MM.1S (cell line): ENCODE measurements around the gene CRYBB2.
"Not testable (repeated sequence)": the region's sequence is repeated elsewhere in the genome, so short reads cannot be mapped to it uniquely, and the experiment has no call there.

ENCODE experiments used
- DNase-seq: peaks from one replicate; pipeline ENCODE4 v3.0.0-alpha.2; 2015
- H2AFZ ChIP-seq: fragments of 300-600 bp; sonication (generic); 2 replicates; pipeline ENCODE4 v1.6.0; 2016; ENCODE audit warnings: antibody characterized with exemption, low read length
- H3F3A ChIP-seq: fragments of 300-600 bp; sonication (generic); 2 replicates; pipeline ENCODE4 v1.6.1; 2016; ENCODE audit warnings: mild to moderate bottlenecking, antibody characterized with exemption, low read length, moderate library complexity, mixed read lengths; ENCODE audit not compliant: insufficient read depth
- H3K27ac ChIP-seq: fragments of 300-600 bp; sonication (generic); 2 replicates; pipeline ENCODE4 v1.5.1; 2016; ENCODE audit warnings: mild to moderate bottlenecking, low read length
- H3K27me3 ChIP-seq: fragments of 300-600 bp; sonication (generic); replicated peaks from 2 replicates; pipeline ENCODE4 v1.6.0; 2016; ENCODE audit warnings: low read length; ENCODE audit not compliant: insufficient read depth
- H3K36me3 ChIP-seq: fragments of 300-600 bp; sonication (generic); replicated peaks from 2 replicates; pipeline ENCODE4 v1.6.1; 2016; ENCODE audit warnings: mild to moderate bottlenecking, low read length, mixed read lengths; ENCODE audit not compliant: insufficient read depth
- H3K4me1 ChIP-seq: fragments of 300-600 bp; sonication (generic); 2 replicates; pipeline ENCODE4 v1.6.1; 2016; ENCODE audit warnings: low read length, mixed read lengths
- H3K4me2 ChIP-seq: fragments of 300-600 bp; sonication (generic); 2 replicates; pipeline ENCODE4 v1.6.0; 2016; ENCODE audit warnings: low read depth, low read length
- H3K4me3 ChIP-seq: fragments of 300-600 bp; sonication (generic); 2 replicates; pipeline ENCODE4 v1.5.1; 2016; ENCODE audit warnings: low read length, mixed read lengths
- H3K79me2 ChIP-seq: fragments of 300-600 bp; sonication (generic); 2 replicates; pipeline ENCODE4 v1.6.1; 2016; ENCODE audit warnings: mixed run types, low read length, mixed read lengths
- H3K9ac ChIP-seq: fragments of 300-600 bp; sonication (generic); 2 replicates; pipeline ENCODE4 v1.6.1; 2016; ENCODE audit warnings: low read length, mixed read lengths
- H3K9me2 ChIP-seq: fragments of 300-600 bp; sonication (generic); replicated peaks from 2 replicates; pipeline ENCODE4 v1.6.1; 2016; ENCODE audit warnings: mild to moderate bottlenecking, low read length, mixed read lengths; ENCODE audit not compliant: insufficient read depth
- H3K9me3 ChIP-seq: fragments of 300-600 bp; sonication (generic); replicated peaks from 2 replicates; pipeline ENCODE4 v1.6.1; 2016; ENCODE audit warnings: mild to moderate bottlenecking, low read length, mixed read lengths; ENCODE audit not compliant: insufficient read depth
- H4K20me1 ChIP-seq: fragments of 300-600 bp; sonication (generic); 2 replicates; pipeline ENCODE4 v1.6.1; 2016; ENCODE audit warnings: mild to moderate bottlenecking, low read length, moderate library complexity, mixed read lengths; ENCODE audit not compliant: insufficient read depth
- EZH2 ChIP-seq: fragments of 300-600 bp; sonication (generic); optimal IDR thresholded peaks from 2 replicates; pipeline ENCODE3; 2017; ENCODE audit warnings: low read depth, mild to moderate bottlenecking, antibody characterized with exemption, low read length, mixed read lengths
- EZH2phosphoT487 ChIP-seq: fragments of 300-600 bp; sonication (generic); IDR thresholded peaks from 2 replicates; pipeline ENCODE4 v1.6.1; 2018; ENCODE audit warnings: antibody characterized with exemption, low read length
- TF ChIP-seq, protein P1 (sequence below): fragments of 300-600 bp; sonication (generic); IDR thresholded peaks from 2 replicates; pipeline ENCODE4 v1.5.1; 2016; ENCODE audit warnings: antibody characterized with exemption, low read length, mixed read lengths

The CRYBB2 gene

DNA sequence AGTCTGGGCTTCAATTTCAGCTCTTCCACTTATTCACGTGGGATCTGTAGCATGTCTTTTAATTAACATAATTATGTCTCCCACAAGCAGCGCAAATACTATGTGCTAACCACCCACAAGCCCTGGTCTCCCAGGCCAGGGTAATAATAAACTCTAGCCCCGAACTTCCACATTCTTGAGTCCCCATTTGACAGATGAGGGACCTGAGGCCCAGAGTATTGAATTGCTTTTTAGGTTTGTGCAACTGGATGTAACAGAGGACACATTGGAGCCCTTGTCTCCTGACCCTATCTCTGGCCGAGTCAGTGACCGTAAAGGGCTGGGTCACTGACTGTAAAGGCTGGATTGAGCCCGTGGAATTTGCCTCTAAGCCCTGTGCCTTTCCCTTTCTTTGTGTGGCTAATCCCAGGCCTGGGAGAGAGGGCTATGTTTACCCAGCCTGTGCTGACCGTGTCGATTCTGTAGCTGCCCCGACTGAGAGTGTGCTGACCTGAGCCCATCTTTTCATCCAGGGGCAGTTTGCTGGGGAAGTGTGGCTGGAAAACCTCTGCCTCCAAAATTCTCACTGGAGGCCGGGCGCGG, 3.9 kb downstream of the CRYBB2 start:
- no peak overlapping the region for H3K4me3 ChIP-seq
- no peaks in the 10 kb centered on the region for H3K9me3 ChIP-seq
- H3K27ac ChIP-seq = no peak overlapping the region
- no peaks in the 10 kb centered on the region for H3K79me2 ChIP-seq
- TF ChIP-seq, protein P1, sequence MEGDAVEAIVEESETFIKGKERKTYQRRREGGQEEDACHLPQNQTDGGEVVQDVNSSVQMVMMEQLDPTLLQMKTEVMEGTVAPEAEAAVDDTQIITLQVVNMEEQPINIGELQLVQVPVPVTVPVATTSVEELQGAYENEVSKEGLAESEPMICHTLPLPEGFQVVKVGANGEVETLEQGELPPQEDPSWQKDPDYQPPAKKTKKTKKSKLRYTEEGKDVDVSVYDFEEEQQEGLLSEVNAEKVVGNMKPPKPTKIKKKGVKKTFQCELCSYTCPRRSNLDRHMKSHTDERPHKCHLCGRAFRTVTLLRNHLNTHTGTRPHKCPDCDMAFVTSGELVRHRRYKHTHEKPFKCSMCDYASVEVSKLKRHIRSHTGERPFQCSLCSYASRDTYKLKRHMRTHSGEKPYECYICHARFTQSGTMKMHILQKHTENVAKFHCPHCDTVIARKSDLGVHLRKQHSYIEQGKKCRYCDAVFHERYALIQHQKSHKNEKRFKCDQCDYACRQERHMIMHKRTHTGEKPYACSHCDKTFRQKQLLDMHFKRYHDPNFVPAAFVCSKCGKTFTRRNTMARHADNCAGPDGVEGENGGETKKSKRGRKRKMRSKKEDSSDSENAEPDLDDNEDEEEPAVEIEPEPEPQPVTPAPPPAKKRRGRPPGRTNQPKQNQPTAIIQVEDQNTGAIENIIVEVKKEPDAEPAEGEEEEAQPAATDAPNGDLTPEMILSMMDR = no peak
- TF ChIP-seq EZH2phosphoT487 (no peak), EZH2 (no peak)
- H3K4me1 ChIP-seq = no peaks in the 10 kb centered on the region
- H3K27me3 ChIP-seq = peaks cover 76% of the 10 kb centered on the region
- no peaks in the 10 kb centered on the region for H3K36me3 ChIP-seq
- no peak overlapping the region for H3K4me2 ChIP-seq
- H2AFZ ChIP-seq = no peak overlapping the region
- no peaks in the 10 kb centered on the region for H3F3A ChIP-seq
- no peak for DNase-seq
- H3K9me2 ChIP-seq = no peaks in the 10 kb centered on the region
- H4K20me1 ChIP-seq = no peaks in the 10 kb centered on the region
- no peak overlapping the region for H3K9ac ChIP-seq

DNA sequence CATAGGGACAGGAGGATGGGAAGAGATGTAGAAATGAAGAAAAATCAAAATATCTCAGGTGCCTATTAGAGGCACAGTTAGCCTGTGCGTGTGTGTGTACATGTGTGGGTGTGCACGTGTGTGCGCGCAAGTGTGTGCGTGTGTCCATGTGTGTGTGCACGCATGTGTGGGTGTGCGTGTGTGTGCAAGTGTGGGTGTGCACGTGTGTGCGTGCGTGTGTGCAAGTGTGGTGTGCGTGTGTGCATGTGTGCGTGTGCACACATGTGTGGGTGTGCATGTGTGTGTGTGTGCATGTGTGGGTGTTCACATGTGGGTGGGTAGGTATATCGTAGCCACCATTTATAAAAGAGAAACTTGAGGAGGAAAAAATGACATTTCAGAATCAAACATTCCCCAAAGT, 9.4 kb downstream of the CRYBB2 start:
- Histone ChIP-seq H3K4me1 (no peaks in the 10 kb centered on the region), H3K4me3 (no peak overlapping the region), H3K4me2 (no peak overlapping the region), H3K36me3 (no peaks in the 10 kb centered on the region), H3K9ac (no peak overlapping the region), H3K27ac (no peak overlapping the region), H3K9me2 (no peaks in the 10 kb centered on the region), H3F3A (no peaks in the 10 kb centered on the region), H3K9me3 (no peaks in the 10 kb centered on the region), H4K20me1 (no peaks in the 10 kb centered on the region), H3K79me2 (no peaks in the 10 kb centered on the region), H3K27me3 (peaks cover 34% of the 10 kb centered on the region), H2AFZ (no peak overlapping the region)
- no peak for TF ChIP-seq EZH2phosphoT487
- TF ChIP-seq, protein P1 = no peak
- TF ChIP-seq EZH2 = no peak
- DNase-seq = no peak

DNA sequence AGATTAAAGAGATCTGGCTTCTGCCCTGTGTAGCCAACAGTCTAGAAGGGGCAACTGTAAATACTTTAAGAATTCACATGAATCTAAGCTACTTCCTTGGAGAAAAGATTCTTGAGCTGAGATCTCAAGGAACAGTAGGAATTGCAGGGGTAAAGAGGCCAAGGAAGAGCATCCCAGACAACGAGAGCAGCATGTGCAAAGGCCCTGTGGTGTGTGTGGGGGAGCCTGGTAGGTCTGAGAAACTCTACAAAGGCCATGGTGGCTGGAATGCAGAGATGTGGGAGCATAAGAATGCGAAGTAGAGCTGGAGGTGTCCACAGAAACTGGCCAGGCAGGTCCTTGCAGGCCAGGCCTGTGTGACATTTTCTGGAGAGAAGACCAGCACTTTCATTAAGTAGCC, 11.3 kb downstream of the CRYBB2 start:
- H2AFZ ChIP-seq, H3K9me3 ChIP-seq, H3K9me2 ChIP-seq, H3K36me3 ChIP-seq, H3K79me2 ChIP-seq, H3F3A ChIP-seq, H3K4me2 ChIP-seq, H3K4me3 ChIP-seq, H4K20me1 ChIP-seq, H3K9ac ChIP-seq, DNase-seq, H3K4me1 ChIP-seq, H3K27ac ChIP-seq: not testable (repeated sequence)
- H3K27me3 ChIP-seq = peaks cover 27% of the 10 kb centered on the region; the same call in 1 of the 2 replicates

DNA sequence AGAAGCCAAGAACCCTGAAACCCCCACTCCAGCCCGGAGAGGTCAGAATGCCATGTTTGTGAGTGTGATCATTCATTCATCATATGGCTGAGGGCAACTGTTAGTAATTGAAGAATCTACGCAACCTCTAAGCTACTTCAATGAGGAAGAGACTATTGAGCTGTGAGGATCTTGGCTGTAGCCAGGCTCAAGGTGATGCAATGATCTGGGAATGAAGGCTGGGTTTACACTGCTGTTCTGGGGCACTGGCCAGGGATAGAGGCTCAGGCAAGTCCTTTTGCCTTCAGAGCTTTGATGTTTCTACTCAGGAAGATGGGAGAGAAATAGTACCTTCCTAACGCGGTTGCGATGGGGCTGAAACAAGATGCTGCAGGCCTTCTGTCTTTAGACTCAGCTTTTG, 12.9 kb downstream of the CRYBB2 start:
- Histone ChIP-seq H3K27ac (no peak overlapping the region), H3K27me3 (peaks cover 30% of the 10 kb centered on the region), H3K9ac (no peak overlapping the region), H3K79me2 (no peaks in the 10 kb centered on the region), H2AFZ (no peak overlapping the region), H3K4me2 (no peak overlapping the region), H3K4me1 (peaks cover 4% of the 10 kb centered on the region; the same call in 1 of the 2 replicates), H3K36me3 (no peaks in the 10 kb centered on the region), H4K20me1 (no peaks in the 10 kb centered on the region), H3F3A (no peaks in the 10 kb centered on the region), H3K9me2 (no peaks in the 10 kb centered on the region), H3K4me3 (no peak overlapping the region), H3K9me3 (no peaks in the 10 kb centered on the region)
- DNase-seq = no peak
- TF ChIP-seq EZH2phosphoT487 = no peak
- TF ChIP-seq EZH2 = no peak
- TF ChIP-seq, protein P1 = no peak

DNA sequence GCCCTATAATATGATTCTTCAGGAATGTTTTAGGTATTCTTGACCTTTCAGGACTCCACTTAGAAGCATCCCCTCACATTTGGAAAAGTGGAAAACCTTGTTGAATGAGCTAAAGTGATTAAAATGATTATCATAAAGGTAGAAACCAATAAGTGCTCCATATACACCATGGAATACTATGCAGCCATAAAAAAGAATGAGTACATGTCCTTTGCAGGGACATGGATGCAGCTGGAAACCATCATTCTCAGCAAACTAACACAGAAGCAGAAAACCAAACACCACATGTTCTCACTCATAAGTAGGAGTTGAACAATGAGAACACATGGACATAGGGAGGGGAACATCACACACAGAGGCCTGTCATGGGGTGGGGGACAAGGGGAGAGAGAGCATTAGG, 14.3 kb downstream of the CRYBB2 start:
- not testable (repeated sequence) for H3K4me3 ChIP-seq, DNase-seq, H3K4me1 ChIP-seq, H3K9me3 ChIP-seq, H3K9ac ChIP-seq, H3K4me2 ChIP-seq, H3K79me2 ChIP-seq, H4K20me1 ChIP-seq, H3K36me3 ChIP-seq, H3F3A ChIP-seq, H3K27ac ChIP-seq, H3K9me2 ChIP-seq, H2AFZ ChIP-seq
- peaks cover 29% of the 10 kb centered on the region for H3K27me3 ChIP-seq
